Activated CD4-positive, CD25-positive, alpha-beta regulatory T cell treated with anti-CD3 and anti-CD28 coated beads, Interleukin-2, amount 50 U/mL, for 24 hours (primary cell): ENCODE data around the gene RAB6A.
"Not testable (repeated sequence)": the region's sequence is repeated elsewhere in the genome, so short reads cannot be mapped to it uniquely, and the experiment has no call there.

Experiments
- ATAC-seq, 2 donors: fragments of 150-1000 bp; cut with Tn5 transposase; one replicate each; pipeline ENCODE4 v1.10.0; 2021; ENCODE audit warnings: mild to moderate bottlenecking in 1 of 2, moderate library complexity in 1 of 2

The RAB6A gene

GRCh38 chr11:73761403-73761945, 600 bp upstream of the RAB6A start:
- peak; percentile 2 to 3 for ATAC-seq

- ATAC-seq, result no peak
These were observed 667 bp downstream of the RAB6A start for GRCh38 chr11:73760135-73760678.

DNA sequence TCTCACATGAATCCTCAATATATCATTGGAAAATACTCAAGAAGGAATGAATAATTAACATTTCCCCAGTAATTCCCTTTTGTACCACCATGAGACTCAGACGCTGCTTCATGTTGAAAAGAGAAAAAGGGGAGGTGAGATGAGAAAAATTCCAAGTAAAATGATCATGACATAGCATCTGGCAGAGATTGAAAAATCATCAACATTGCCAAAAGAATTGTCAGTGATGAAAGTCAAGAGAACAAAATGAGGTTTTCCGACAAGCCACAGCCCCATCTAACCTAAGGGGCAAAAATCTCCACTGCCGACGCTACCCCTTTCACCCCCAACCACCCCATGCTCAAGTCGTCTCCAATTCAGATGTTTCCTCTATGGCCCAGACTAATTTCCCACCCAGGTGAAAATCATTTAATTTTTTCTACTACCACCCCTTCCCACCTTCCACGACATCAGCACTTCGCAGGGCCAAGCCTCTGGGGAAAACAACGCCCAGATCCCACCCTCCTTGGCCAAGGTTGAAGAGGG, 1.2 kb downstream of the RAB6A start:
- no peak for ATAC-seq

GRCh38 chr11:73758451-73758850, 2.4 kb downstream of the RAB6A start:
- ATAC-seq, result no peak

GRCh38 chr11:73757598-73757997, 3.3 kb downstream of the RAB6A start:
- no peak for ATAC-seq

GRCh38 chr11:73755670-73756069, 5.2 kb downstream of the RAB6A start:
- ATAC-seq, result no peak

GRCh38 chr11:73753938-73754337, 6.9 kb downstream of the RAB6A start:
- no peak for ATAC-seq

DNA sequence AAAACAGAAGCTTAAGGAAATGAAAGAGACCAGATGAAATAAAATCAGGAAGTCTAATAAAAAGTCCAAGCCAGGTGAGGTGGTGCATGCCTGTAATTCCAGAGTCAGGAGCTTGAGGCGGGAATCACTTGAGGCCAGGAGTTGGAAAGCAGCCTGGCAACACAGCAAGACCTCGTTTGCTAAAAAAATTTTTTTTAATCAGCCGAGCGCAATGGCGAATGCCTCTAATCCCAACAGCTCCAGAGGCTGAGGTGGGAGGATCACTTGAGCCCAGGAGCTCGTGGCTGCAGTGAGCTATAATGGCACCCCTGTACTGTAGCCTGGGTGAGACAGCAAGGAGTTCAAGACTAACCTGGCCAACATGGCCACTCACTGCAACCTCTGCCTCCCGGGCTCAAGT, 8.0 kb downstream of the RAB6A start:
- ATAC-seq, result no peak

DNA sequence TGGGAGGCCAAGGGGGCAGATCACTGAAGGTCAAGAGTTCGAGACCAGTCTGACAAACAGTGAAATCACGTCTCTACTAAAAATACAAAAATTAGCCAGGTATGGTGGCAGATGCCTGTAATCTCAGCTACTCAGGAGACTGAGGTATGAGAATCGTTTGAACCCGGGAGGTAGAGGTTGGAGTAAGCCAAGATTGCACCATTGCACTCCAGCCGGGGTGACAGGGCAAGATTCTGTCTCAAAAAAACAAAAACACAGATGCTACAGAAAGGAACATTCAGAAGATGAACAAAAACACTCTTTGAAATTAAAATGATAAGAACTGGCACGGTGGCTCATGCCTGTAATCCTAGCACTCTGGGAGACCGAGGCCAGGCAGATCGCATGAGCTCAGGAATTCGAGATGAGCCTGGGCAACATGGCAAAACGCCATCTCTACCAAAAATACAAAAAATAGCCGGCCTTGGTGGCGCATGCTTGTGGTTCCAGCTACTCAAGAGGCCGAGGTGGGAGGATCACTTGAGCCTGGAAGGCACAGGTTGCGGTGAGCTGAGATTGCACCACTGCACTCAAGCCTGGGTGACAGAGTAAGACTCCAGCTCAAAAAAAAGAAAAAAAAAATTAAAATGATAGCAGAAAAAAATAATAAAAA, 8.5 kb downstream of the RAB6A start:
- no peak for ATAC-seq

GRCh38 chr11:73750862-73751261, 10.0 kb downstream of the RAB6A start:
- not testable (repeated sequence) for ATAC-seq

- ATAC-seq, result no peak
These were observed 10.6 kb downstream of the RAB6A start for GRCh38 chr11:73750228-73750627.

GRCh38 chr11:73749118-73749517, 11.8 kb downstream of the RAB6A start:
- ATAC-seq, result no peak

DNA sequence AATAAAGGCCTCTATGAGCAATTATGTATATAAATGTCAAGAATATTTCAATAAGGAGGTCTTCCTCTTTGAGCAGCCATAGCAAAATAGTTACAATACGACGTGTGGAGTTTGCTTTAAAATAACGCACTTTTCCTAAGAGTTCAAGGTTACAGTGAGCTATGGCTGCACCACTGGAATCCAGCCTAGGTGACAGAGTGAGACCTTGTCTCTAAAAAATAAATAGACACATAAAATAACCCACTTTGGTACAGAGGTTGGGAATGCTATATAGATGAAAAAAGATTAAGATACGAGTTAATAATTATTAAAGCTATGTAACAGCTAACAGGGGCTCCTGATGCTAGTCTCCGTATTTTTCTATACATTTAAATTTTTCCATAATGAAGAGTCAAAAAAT, 12.6 kb downstream of the RAB6A start:
- ATAC-seq, result no peak

DNA sequence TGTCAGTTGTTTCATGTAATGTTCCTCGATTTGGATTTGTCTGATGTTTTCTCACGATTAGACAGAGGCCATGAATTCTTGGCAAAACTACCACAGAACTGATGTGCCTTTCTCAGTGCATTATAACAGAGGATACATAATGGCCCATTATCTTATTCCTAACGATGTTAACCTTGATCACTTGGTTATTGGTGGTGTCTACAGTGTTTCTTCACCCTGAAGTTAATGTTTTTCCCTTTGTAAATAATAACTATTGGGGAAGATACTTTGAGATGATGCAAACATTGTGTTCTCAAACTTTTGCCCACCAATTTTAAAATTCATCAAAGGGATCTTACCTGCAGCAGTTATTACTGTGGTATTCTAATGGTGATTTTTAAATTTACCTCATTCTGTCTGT, 13.1 kb downstream of the RAB6A start:
- no peak for ATAC-seq

- ATAC-seq, result no peak
These were observed 14.2 kb downstream of the RAB6A start for GRCh38 chr11:73746701-73747100.

GRCh38 chr11:73743045-73743444, 17.8 kb downstream of the RAB6A start:
- ATAC-seq, result no peak

DNA sequence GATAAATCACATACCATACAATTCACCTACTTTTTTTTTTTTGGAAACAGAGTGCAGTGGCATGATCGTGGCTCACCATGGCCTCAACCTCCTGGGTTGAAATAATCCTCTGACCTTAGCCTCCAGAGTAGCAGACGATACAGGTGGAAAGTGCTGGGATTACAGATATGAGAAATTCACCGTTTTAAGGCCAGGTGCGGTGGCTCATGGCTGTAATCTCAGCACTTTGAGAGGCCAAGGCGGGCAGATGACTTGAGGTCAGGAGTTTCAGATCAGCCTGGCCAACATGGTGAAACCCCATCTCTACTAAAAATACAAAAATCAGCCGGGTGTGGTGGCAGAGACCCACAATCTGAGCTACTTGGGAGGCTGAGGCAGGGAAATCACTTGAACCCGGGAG, 24.9 kb downstream of the RAB6A start:
- ATAC-seq, result not testable (repeated sequence)

DNA sequence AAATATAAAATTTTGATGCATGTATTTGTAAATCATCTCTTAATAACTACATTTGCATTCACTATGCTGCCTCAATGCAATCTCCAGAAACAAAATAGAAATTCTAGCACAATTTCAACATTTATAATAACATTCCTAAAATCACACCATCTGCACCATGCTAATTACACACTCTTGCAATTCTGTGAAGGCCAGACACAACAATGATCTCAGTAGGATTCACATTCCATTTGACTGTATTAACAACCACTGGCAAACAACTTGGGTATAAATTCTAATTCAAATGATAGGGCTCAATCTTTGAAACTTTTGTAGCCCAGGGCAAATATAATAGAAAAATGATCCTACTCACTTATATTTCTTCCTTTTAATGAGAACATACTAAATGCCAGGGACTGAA, 25.9 kb downstream of the RAB6A start:
- no peak for ATAC-seq

DNA sequence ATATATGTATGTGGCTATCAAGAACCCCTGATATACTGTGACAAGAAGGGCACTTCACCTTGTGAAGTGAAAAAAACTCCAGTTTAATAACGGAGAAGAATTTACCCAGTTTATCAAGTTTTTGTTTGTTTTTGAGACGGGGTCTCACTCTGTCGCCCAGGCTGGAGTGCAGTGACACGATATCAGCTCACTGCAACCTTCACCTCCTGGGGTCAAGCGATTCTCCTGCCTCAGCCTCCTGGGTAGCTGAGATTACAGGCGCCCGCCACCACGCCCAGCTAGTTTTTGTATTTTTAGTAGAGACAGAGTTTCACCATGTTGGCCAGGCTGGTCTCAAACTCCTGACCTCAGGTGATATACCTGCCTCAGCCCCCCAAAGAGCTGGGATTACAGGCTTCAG, 26.9 kb downstream of the RAB6A start:
- not testable (repeated sequence) for ATAC-seq

DNA sequence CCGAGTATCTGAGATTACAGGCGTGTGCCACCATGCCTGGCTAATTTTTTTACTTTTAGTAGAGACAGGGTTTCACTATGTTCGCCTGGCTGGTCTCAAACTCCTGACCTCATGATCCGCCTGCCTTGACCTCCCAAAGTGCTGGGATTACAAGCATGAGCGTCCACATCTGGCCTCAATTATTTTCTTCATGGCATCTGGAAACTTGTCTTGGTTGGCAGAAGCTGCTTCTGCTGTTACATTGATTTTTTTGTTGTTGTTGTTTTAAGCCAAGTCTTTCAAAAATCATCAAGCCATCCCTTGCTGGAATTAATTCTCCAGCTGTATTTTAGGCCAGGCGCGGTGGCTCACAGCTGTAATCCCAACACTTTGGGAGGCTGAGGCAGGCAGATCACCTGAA, 27.9 kb downstream of the RAB6A start:
- ATAC-seq, result not testable (repeated sequence)

DNA sequence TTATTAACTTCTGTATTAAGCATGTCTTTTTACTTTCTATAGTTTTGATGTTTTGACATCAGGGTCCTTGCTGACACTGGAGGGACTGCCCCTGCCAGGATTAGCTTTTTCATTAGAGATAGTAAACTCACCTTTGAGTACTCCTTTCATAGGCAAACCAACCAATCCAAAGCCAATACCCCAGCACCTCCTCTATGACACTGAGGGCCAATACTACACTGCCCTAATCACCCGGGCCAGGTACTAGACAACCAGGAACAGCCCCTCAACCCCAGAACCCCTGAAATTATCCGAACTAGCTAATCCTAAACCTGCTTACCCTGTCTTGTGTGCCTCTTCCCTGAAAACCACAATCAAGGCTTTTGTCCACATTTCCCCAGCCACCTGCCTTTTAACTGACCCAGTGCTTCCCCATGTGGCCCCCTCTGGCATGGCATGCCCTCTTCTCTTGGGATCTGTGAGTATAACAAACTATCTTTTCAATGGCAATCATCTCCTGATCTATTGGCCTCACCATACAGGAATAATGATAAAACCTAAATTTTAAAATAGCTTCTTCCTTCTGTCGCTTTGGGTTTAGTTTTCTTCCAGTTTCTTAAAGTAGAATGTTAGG, 31.2 kb downstream of the RAB6A start:
- no peak for ATAC-seq

GRCh38 chr11:73728000-73728399, 32.9 kb downstream of the RAB6A start:
- peak; percentile 35 to 38 for ATAC-seq

DNA sequence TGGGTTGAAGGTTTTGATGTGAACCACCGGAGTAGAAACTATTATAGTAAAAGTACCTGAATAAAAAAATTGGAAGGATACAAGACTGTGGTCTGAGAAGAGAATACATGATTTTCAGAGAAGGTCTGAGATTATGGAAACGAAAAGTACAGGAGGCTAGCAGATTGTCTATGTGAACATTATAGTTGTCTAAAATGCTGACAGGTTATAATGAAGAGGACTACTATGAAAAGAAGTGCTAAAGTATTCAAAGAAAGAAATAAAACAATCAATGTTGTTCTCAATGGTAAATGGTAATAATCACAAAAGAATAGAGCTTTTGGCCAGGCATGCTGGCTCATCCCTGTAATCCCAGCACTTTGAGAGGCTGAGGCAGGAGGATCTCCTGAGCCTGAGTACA, 34.0 kb downstream of the RAB6A start:
- no peak for ATAC-seq

DNA sequence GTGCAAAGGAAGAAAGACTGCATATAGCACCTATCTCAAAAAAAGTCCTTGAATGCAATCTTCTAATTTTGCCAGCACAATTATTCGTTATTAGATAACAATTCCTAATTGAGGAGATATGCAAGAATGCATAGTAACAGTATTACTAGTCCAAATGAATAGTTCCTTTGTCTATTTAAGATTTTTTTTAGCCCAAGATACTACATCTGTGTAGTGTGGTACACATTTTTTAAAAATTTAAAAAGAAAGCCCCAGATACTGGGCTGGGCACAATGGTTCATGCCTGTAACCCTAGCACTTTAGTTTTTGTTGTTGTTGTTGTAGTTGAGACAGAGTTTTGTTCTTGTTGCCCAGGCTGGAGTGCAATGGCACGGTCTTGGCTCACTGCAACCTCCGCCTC, 43.7 kb downstream of the RAB6A start:
- ATAC-seq, result no peak
